ENCODE data around the gene KIRREL1.

DNA sequence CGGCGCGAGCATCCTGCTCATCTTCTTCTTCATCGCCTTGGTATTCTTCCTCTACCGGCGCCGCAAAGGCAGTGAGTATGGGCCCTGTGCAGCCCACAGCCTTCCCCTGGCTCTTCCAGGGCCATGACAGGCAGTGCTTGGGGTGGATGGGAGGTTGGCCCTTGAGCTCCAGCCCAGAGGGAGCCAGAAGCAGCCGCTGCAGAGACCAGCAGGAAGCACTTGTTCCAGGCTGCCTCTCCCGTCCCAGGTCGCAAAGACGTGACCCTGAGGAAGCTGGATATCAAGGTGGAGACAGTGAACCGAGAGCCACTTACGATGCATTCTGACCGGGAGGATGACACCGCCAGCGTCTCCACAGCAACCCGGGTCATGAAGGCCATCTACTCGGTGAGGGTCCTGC is 99.9 kb downstream of the KIRREL1 start:
- TF ChIP-seq MAFK (IDR thresholded peaks at IDR 0.05; ENCODE audit: low read depth, low read length) (no peak), TCF12 (IDR thresholded peaks at IDR 0.05; ENCODE audit: low read depth, low read length) (no peak), JUND (IDR thresholded peaks at IDR 0.05; ENCODE audit: low read length) (no peak), EZH2 (IDR thresholded peaks at IDR 0.05; ENCODE audit: low read depth, low read length, severe bottlenecking) (no peak), POLR2AphosphoS5 (IDR thresholded peaks at IDR 0.05; ENCODE audit: low read depth, low read length) (no peak), SIN3A (conservative IDR thresholded peaks at IDR 0.05 in 1 of 2, IDR thresholded peaks at IDR 0.05 in 1 of 2; ENCODE audit: low read depth in 1 of 2, low read length in 2 of 2) (no peak), CREB1 (IDR thresholded peaks at IDR 0.05) (no peak), SAP30 (IDR thresholded peaks at IDR 0.05; ENCODE audit: insufficient read depth, insufficient replicate concordance, low read length) (no peak), RAD21 (IDR thresholded peaks at IDR 0.05 in 1 of 2, conservative IDR thresholded peaks at IDR 0.05 in 1 of 2; ENCODE audit: low read depth in 2 of 2, low read length in 2 of 2) (no peak)
- TF ChIP-seq, protein P1, sequence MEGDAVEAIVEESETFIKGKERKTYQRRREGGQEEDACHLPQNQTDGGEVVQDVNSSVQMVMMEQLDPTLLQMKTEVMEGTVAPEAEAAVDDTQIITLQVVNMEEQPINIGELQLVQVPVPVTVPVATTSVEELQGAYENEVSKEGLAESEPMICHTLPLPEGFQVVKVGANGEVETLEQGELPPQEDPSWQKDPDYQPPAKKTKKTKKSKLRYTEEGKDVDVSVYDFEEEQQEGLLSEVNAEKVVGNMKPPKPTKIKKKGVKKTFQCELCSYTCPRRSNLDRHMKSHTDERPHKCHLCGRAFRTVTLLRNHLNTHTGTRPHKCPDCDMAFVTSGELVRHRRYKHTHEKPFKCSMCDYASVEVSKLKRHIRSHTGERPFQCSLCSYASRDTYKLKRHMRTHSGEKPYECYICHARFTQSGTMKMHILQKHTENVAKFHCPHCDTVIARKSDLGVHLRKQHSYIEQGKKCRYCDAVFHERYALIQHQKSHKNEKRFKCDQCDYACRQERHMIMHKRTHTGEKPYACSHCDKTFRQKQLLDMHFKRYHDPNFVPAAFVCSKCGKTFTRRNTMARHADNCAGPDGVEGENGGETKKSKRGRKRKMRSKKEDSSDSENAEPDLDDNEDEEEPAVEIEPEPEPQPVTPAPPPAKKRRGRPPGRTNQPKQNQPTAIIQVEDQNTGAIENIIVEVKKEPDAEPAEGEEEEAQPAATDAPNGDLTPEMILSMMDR (IDR thresholded peaks at IDR 0.05; ENCODE audit: control extremely low read depth in 1 of 3, insufficient read depth in 1 of 3, low read depth in 1 of 3, low read length in 3 of 3): no peak
- TF ChIP-seq, protein P2, sequence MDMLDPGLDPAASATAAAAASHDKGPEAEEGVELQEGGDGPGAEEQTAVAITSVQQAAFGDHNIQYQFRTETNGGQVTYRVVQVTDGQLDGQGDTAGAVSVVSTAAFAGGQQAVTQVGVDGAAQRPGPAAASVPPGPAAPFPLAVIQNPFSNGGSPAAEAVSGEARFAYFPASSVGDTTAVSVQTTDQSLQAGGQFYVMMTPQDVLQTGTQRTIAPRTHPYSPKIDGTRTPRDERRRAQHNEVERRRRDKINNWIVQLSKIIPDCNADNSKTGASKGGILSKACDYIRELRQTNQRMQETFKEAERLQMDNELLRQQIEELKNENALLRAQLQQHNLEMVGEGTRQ (IDR thresholded peaks at IDR 0.05; ENCODE audit: low read length): no peak
